Measurements from ENCODE around the gene SNTA1.
A peak's percentile ranks its signal among the peaks of the same experiment; 100 is the strongest.

DNA sequence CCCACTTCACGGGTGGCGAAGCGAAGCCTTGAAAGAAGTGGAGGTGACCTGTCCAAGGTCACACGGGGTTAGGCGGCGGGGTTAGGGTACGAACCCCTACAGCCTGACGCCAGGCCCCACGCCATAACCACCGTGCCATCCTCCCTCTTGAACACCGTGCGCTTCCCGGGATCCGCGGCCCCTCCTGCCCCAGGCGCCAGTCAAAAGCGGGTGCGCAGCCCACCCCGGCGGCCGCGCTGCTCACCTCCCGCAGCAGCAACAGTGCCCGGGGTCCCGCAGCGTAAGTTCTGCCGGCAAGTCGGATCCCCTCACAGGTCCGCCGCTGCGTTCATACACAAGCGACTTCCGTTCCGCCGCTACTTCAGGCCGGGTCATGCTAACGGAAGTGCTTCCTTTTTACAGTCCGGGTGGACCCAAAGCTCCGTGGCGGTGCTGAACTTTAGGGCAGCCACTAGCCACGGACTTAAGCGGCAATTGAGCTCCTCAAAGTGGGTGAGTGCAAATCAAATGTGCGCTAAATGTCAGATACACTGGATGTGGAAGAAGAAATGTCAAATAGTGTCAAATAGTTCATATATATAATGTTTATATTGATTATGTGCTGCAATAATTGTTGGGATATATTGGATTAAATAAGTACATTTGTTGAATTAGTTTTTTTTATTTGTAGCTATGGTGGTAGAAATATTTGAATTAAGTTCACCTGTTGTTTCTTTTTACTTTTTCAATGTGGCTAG lies 42.2 kb downstream of the SNTA1 start, which contains the start of gene CDK5RAP1:
- TF ChIP-seq POLR2AphosphoS5 (IDR thresholded peaks at IDR 0.05; ENCODE audit: low read depth, low read length) (peak; percentile 87), SIN3A (IDR thresholded peaks at IDR 0.05; ENCODE audit: borderline replicate concordance, insufficient read depth, low read length) (peak; percentile 61; the same call in 1 of the 2 replicates), TAF1 (IDR thresholded peaks at IDR 0.05; ENCODE audit: borderline replicate concordance, insufficient read depth, low read length) (peak; percentile 94), FOXP2 (optimal IDR thresholded peaks at IDR 0.05; ENCODE audit: borderline replicate concordance, extremely low read depth, extremely low read length, insufficient read depth) (peak; percentile 78), REST (IDR thresholded peaks at IDR 0.05; ENCODE audit: insufficient read depth in 1 of 2, low read depth in 2 of 2, low read length in 2 of 2) (peak; percentile 54 to 79; a peak in 3 of 4 replicates)

Data from PFSK-1 (cell line).